ENCODE measurements around the gene CHERP. TPM values are rescaled to one million over a fixed set of nuclear protein-coding genes. Genes with fewer than 3 reads are reported as not detected.
"Not testable (repeated sequence)": the region's sequence is repeated elsewhere in the genome, so short reads cannot be mapped to it uniquely, and the experiment has no call there.

The CHERP gene
- total RNA-seq, 1 donor from 2014 or later: 76.4 TPM

DNA sequence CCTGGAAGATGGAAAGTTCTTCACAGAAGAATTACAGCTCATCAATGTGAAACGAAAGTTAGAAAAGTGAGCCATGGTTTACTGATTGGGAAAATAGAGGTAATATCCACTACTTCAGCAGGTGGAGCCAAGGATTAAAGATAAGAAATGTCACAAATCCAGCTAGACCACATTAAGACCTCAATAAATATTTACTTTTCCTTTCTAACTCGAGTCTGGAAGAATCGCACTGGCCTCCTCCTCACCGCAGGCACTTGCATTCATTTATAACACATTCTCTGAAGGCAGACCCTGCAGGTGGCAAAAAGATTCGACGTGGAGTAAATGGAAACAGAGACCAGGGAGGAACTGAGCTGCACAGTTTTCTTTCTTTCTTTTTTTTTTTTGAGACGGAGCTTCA is 22.6 kb upstream of the CHERP start:
- Mint-ChIP-seq H3K36me3 (ENCODE audit: insufficient read depth) (peaks cover 33% of the 10 kb centered on the region), H3K9me3 (ENCODE audit: low read depth) (peaks cover 5% of the 10 kb centered on the region), H3K27me3 (no peaks in the 10 kb centered on the region), H3K4me3 (ENCODE audit: low read depth) (peak overlapping the region; percentile 57), H3K27ac (peak overlapping the region; percentile 97), H3K4me1 (ENCODE audit: low read depth) (peaks cover 15% of the 10 kb centered on the region)
- TF ChIP-seq CTCF (IDR thresholded peaks at IDR 0.05; ENCODE audit: unreplicated experiment): no peak
- DNase-seq (ENCODE audit: low spot score, unreplicated experiment): no peak

GRCh38 chr19:16562608-16563025 is 20.4 kb upstream of the CHERP start:
- Mint-ChIP-seq H3K27ac (no peak overlapping the region), H3K9me3 (ENCODE audit: low read depth) (peaks cover 5% of the 10 kb centered on the region)
- TF ChIP-seq CTCF (IDR thresholded peaks at IDR 0.05; ENCODE audit: unreplicated experiment): no peak

DNA sequence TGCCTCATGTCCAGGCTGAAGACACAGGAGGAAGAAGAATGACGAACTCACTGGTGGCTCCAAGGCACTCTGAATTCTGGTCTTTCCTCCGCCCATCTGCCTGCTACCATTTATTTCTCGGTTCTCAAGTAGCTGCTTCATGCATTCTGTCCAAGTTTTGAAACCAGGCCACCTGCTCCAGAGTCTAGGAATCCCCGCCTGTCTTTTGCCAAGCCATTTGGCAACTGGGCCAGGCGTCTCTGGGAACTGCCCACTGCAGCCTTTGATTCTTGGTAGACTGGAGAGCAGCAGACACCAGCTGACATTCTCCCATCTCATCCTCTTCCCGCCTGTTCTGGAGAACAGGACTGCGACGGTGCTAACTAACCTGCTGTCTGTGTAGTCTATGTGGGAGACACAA is 19.1 kb upstream of the CHERP start:
- H3K36me3 Mint-ChIP-seq (ENCODE audit: insufficient read depth): peaks cover 26% of the 10 kb centered on the region

More at GRCh38 chr19:16562608-16563025, 20.4 kb upstream of the CHERP start:
- no peak for DNase-seq (ENCODE audit: low spot score, unreplicated experiment)
- no peak overlapping the region for H3K4me3 Mint-ChIP-seq (ENCODE audit: low read depth)
- no peaks in the 10 kb centered on the region for H3K27me3 Mint-ChIP-seq
- H3K4me1 Mint-ChIP-seq (ENCODE audit: low read depth): peaks cover 15% of the 10 kb centered on the region
- peaks cover 32% of the 10 kb centered on the region for H3K36me3 Mint-ChIP-seq (ENCODE audit: insufficient read depth)

GRCh38 chr19:16559780-16560276 is 17.6 kb upstream of the CHERP start:
- Mint-ChIP-seq H3K27me3 (no peaks in the 10 kb centered on the region), H3K4me3 (ENCODE audit: low read depth) (no peak overlapping the region), H3K27ac (no peak overlapping the region), H3K9me3 (ENCODE audit: low read depth) (no peaks in the 10 kb centered on the region), H3K4me1 (ENCODE audit: low read depth) (peaks cover 11% of the 10 kb centered on the region), H3K36me3 (ENCODE audit: insufficient read depth) (peaks cover 22% of the 10 kb centered on the region)
- no peak for TF ChIP-seq CTCF (IDR thresholded peaks at IDR 0.05; ENCODE audit: unreplicated experiment)
- DNase-seq (ENCODE audit: low spot score, unreplicated experiment): no peak

More for the DNA sequence above, 19.1 kb upstream of the CHERP start:
- H3K4me1 Mint-ChIP-seq (ENCODE audit: low read depth): peaks cover 15% of the 10 kb centered on the region
- peaks cover 2% of the 10 kb centered on the region for H3K9me3 Mint-ChIP-seq (ENCODE audit: low read depth)
- no peak for TF ChIP-seq CTCF (IDR thresholded peaks at IDR 0.05; ENCODE audit: unreplicated experiment)
- peak overlapping the region; percentile 59 for H3K27ac Mint-ChIP-seq
- H3K4me3 Mint-ChIP-seq (ENCODE audit: low read depth): no peak overlapping the region
- no peaks in the 10 kb centered on the region for H3K27me3 Mint-ChIP-seq
- DNase-seq (ENCODE audit: low spot score, unreplicated experiment): no peak

DNA sequence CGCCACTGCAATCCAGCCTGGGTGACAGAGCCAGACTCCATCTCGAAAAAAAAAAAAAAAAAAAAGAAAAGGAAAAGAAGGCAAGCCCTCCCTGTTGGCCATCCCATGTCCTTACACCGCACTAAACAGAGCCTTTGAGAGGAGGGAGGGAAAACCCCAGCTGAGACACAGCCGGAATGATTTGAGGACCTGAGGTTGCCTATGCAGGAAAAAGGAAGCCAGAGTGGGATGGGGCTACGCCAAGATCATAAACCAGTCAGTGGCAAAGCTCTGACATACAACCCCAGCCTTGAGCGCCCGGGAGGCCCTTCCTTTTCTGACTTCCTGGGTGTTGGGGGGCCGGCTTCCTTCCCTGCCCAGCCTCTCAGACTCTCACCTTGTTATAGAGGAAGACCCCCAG is 12.5 kb upstream of the CHERP start:
- no peak overlapping the region for H3K4me3 Mint-ChIP-seq (ENCODE audit: low read depth)
- no peak for DNase-seq (ENCODE audit: low spot score, unreplicated experiment)
- H3K27me3 Mint-ChIP-seq: no peaks in the 10 kb centered on the region
- TF ChIP-seq CTCF (IDR thresholded peaks at IDR 0.05; ENCODE audit: unreplicated experiment): no peak
- H3K4me1 Mint-ChIP-seq (ENCODE audit: low read depth): no peaks in the 10 kb centered on the region
- H3K27ac Mint-ChIP-seq: peak overlapping the region; percentile 64
- no peaks in the 10 kb centered on the region for H3K9me3 Mint-ChIP-seq (ENCODE audit: low read depth)
- H3K36me3 Mint-ChIP-seq (ENCODE audit: insufficient read depth): peaks cover 14% of the 10 kb centered on the region

DNA sequence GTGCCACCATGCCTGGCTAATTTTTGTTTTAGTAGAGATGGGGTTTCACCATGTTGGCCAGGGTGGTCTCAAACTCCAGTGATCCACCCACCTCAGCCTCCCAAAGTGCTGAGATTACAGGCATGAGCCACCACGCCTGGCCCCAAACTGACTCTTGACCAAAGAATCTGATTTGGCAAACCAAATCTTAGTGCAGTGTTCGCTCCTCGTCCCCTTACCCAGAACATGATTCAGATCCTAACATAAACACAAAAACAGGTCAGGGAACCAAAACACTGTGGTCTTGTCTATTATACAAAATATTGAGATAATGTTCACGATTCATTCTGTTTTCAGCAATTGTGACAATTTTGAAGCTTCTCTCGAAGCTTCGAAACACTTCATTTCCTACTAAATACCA is 9.7 kb upstream of the CHERP start:
- not testable (repeated sequence) for DNase-seq (ENCODE audit: low spot score, unreplicated experiment); H3K27me3 Mint-ChIP-seq; H3K4me1 Mint-ChIP-seq (ENCODE audit: low read depth); H3K9me3 Mint-ChIP-seq (ENCODE audit: low read depth); H3K4me3 Mint-ChIP-seq (ENCODE audit: low read depth); H3K27ac Mint-ChIP-seq
- H3K36me3 Mint-ChIP-seq (ENCODE audit: insufficient read depth): peaks cover 10% of the 10 kb centered on the region

Measured in progenitor cell of endocrine pancreas (in vitro differentiated cells).